Esophagus muscularis mucosa (tissue), 4 donors: ENCODE data around the gene SKIC8. TPM values are rescaled to one million over a fixed set of nuclear protein-coding genes. Genes with fewer than 3 reads are reported as not detected.

ENCODE experiments used
- DNase-seq: peaks from one replicate; pipeline ENCODE4 v3.0.0-alpha.2; 2017; ENCODE audit errors: extremely low spot score
- H3K27ac ChIP-seq, 4 donors: fragments of 200-600 bp; sonication (generic); replicated peaks in 1 of 4; 1 replicate in 3 of 4; 2 replicates in 1 of 4; pipeline ENCODE4 v1.5.1; 2016 to 2019; ENCODE audit warnings: mild to moderate bottlenecking in 1 of 4
- H3K27me3 ChIP-seq, 4 donors: fragments of 200-600 bp; sonication (generic); one replicate each; pipeline versions ENCODE4 v1.5.1 to v1.6.0; 2016 to 2019
- H3K36me3 ChIP-seq, 4 donors: fragments of 200-600 bp; sonication (generic); one replicate each; pipeline ENCODE4 v1.5.1; 2016 to 2019
- H3K4me1 ChIP-seq, 4 donors: fragments of 200-600 bp; sonication (generic); one replicate each; pipeline ENCODE4 v1.5.1; 2016 to 2019
- H3K4me3 ChIP-seq, 4 donors: fragments of 200-600 bp; sonication (generic); 1 replicate in 2 of 4; 2 replicates in 2 of 4; pipeline ENCODE4 v1.5.1; 2016 to 2019; ENCODE audit warnings: mild to moderate bottlenecking in 4 of 4, moderate library complexity in 1 of 4
- H3K9me3 ChIP-seq, 4 donors: fragments of 200-600 bp; sonication (generic); 1 replicate in 3 of 4; 2 replicates in 1 of 4; pipeline ENCODE4 v1.5.1; 2016 to 2019
- CTCF ChIP-seq, 3 experiments: fragments of 200-600 bp in 2 of 3; fragments of 450-650 bp in 1 of 3; sonication (generic) in 2 of 3; IDR thresholded peaks; one replicate each; pipeline ENCODE4 v1.5.1; 2017 to 2019; ENCODE audit warnings: antibody characterized with exemption in 3 of 3, mild to moderate bottlenecking in 2 of 3, moderate library complexity in 1 of 3
- EP300 ChIP-seq: sonication (generic); formaldehyde crosslinking; IDR thresholded peaks from one replicate; pipeline ENCODE4 v1.6.1; 2017; ENCODE audit warnings: antibody characterized with exemption
- POLR2A ChIP-seq: fragments of 450-650 bp; IDR thresholded peaks from one replicate; pipeline ENCODE4 v1.6.1; 2017; ENCODE audit warnings: antibody characterized with exemption, moderate library complexity, mild to moderate bottlenecking, low read depth
- POLR2AphosphoS5 ChIP-seq, 2 donors: sonication (generic); formaldehyde crosslinking; IDR thresholded peaks; one replicate each; pipeline ENCODE4 v1.6.1; 2017; ENCODE audit warnings: antibody characterized with exemption in 2 of 2
- WGBS: methylation state at CpG from one replicate; pipeline ENCODE4 v1.1.5; 2018; 5-methylcytosine and 5-hydroxymethylcytosine counted together
- intact Hi-C: fragments of 100-400 bp; cut with DNase I; formaldehyde crosslinking; loops from one replicate; pipeline ENCODE4 v1.15.1; 2023
- total RNA-seq, 4 donors: library from RNA; depleted of rRNA; stranded (reverse); fragments of >200 nt; gene quantifications; one replicate each; pipeline versions ENCODE4 v1.1.0 to v1.2.1, GENCODE V29; 2016

SKIC8 gene
- total RNA-seq, 4 donors from 2014 or later = 34.7 to 52.7 (median 42.7) TPM

GRCh38 chr15:78284758-78285157 is 14.7 kb downstream of the SKIC8 start:
- Histone ChIP-seq H3K9me3 (no peaks in the 10 kb centered on the region), H3K27me3 (no peaks in the 10 kb centered on the region), H3K4me3 (no peak overlapping the region), H3K36me3 (peaks cover 57 to 100% (median 97%) of the 10 kb centered on the region in 4 donors), H3K27ac (no peak overlapping the region), H3K4me1 (no peaks in the 10 kb centered on the region)
- no peak for TF ChIP-seq CTCF (IDR thresholded peaks at IDR 0.05)
- no peak for TF ChIP-seq POLR2AphosphoS5 (IDR thresholded peaks at IDR 0.05)
- TF ChIP-seq POLR2A = no peak
- TF ChIP-seq EP300 = no peak
- intact Hi-C loops = no loop called here
- DNase-seq = no peak
- 68% methylated on average over 4 of the region's 4 CpGs for WGBS

- Histone ChIP-seq H3K36me3 (peaks cover 46 to 97% (median 92%) of the 10 kb centered on the region in 4 donors), H3K27me3 (no peaks in the 10 kb centered on the region), H3K4me3 (no peak overlapping the region), H3K4me1 (no peaks in the 10 kb centered on the region), H3K27ac (no peak overlapping the region), H3K9me3 (no peaks in the 10 kb centered on the region)
- DNase-seq = no peak
- no peak for TF ChIP-seq POLR2AphosphoS5 (IDR thresholded peaks at IDR 0.05)
- no peak for TF ChIP-seq POLR2A
- TF ChIP-seq CTCF (IDR thresholded peaks at IDR 0.05) = no peak
- TF ChIP-seq EP300 = no peak
- intact Hi-C loops = no loop called here
- 88% methylated on average over 2 of the region's 2 CpGs for WGBS
Observed at GRCh38 chr15:78282324-78282723, 17.1 kb downstream of the SKIC8 start.

- no peaks in the 10 kb centered on the region for H3K4me1 ChIP-seq
- H3K4me3 ChIP-seq = no peak overlapping the region
- no peaks in the 10 kb centered on the region for H3K27me3 ChIP-seq
- no peak for DNase-seq
- H3K36me3 ChIP-seq = peaks cover 35 to 97% (median 86%) of the 10 kb centered on the region in 4 donors
- TF ChIP-seq POLR2AphosphoS5 (IDR thresholded peaks at IDR 0.05) (no peak), CTCF (IDR thresholded peaks at IDR 0.05) (no peak), POLR2A (no peak), EP300 (no peak)
- H3K27ac ChIP-seq = no peak overlapping the region
- no peaks in the 10 kb centered on the region for H3K9me3 ChIP-seq
- 86% methylated on average over 13 of the region's 13 CpGs for WGBS
- intact Hi-C loops = no loop called here
Observed at GRCh38 chr15:78280319-78281072, 18.9 kb downstream of the SKIC8 start.

GRCh38 chr15:78276064-78276943 is 23.1 kb downstream of the SKIC8 start:
- Histone ChIP-seq H3K4me1 (peaks cover 0 to 3% (median 0%) of the 10 kb centered on the region in 4 donors), H3K4me3 (no peak overlapping the region), H3K9me3 (no peaks in the 10 kb centered on the region), H3K27ac (no peak overlapping the region), H3K36me3 (peaks cover 9 to 92% (median 71%) of the 10 kb centered on the region in 4 donors), H3K27me3 (no peaks in the 10 kb centered on the region)
- DNase-seq = no peak
- intact Hi-C loops = no loop called here
- 84% methylated on average over 6 of the region's 6 CpGs for WGBS
- no peak for TF ChIP-seq POLR2A
- no peak for TF ChIP-seq CTCF (IDR thresholded peaks at IDR 0.05)
- TF ChIP-seq EP300 = no peak
- TF ChIP-seq POLR2AphosphoS5 (IDR thresholded peaks at IDR 0.05) = no peak
